ENCODE results near the gene PRKG1. TPM values are rescaled to one million over a fixed set of nuclear protein-coding genes. Genes with fewer than 3 reads are reported as not detected.

PRKG1 gene
- total RNA-seq, result not detected

DNA sequence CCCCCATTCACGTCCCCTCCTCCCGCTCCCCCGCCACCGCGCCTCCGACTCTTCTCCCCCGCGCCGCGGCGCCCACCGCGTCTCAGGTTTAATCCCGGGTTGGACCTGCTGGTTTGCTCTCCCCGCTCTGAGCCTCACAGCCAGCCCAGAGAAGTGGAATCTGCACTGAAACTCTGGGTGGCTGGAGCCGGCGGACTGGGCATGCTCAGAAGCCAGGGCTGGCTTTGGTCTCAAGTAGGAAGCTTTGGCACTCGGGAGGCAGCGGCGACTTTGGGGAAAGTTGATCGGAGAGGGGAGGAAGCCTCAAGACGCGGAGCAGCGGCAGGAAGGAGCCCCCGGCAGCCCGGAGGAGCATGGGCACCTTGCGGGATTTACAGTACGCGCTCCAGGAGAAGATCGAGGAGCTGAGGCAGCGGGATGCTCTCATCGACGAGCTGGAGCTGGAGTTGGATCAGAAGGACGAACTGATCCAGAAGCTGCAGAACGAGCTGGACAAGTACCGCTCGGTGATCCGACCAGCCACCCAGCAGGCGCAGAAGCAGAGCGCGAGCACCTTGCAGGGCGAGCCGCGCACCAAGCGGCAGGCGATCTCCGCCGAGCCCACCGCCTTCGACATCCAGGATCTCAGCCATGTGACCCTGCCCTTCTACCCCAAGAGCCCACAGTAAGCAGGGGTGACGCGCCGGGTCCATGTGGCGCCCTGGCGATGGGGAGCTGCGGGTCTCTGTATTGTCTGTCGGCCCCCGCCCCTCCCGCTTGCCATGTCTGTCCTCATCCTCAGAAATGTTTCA lies at the start of gene PRKG1:
Gene PRKG1 (plus strand): TSS at position 250 of the 791 bp plus-strand sequence.
- intact Hi-C loops (cut with micrococcal nuclease), result loop anchor here (10.0 kb wide), 1 partner anchor 70 kb away; no protein-coding TSS in a partner anchor
- Mint-ChIP-seq H3K27me3 (ENCODE audit: low read depth) (peaks cover 37% of the 10 kb centered on the region), H3K27ac (no peak within 1 kb of the TSS), H3K36me3 (ENCODE audit: low read depth) (no peaks in the 10 kb centered on the region), H3K9me3 (no peaks in the 10 kb centered on the region), H3K4me3 (peak within 1 kb of the TSS; percentile 73), H3K4me1 (ENCODE audit: low read depth) (peaks cover 15% of the 10 kb centered on the region)
- DNase-seq, result peak; percentile 5
- CTCF ChIA-PET, result interaction anchor here (0.6 kb wide), 1 partner anchor 13 kb away, joined by 3 read pairs; no protein-coding TSS in a partner anchor

DNA sequence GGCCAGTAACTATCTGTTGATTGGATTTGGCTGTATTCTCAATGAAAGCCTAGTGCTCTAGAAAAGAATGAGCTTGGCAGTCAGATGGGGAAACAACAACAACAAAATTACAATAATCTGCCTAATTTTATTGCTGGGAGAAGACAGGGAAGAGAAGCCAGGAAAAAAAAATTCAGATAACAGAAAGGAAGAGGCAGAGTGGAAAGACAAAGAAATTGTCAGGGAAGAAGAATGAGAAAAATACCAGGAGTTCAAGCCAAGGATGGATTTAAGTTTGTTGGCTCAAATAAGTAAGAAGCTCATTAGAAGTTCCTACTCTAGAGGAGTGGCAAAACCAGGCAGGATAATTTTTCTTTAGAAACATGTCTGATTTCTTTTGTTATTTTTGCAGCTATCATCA lies 45.9 kb upstream of the PRKG1 start:
- Mint-ChIP-seq H3K9me3 (no peaks in the 10 kb centered on the region), H3K27me3 (ENCODE audit: low read depth) (peaks cover 3% of the 10 kb centered on the region), H3K27ac (no peak overlapping the region), H3K4me3 (no peak overlapping the region), H3K36me3 (ENCODE audit: low read depth) (no peaks in the 10 kb centered on the region), H3K4me1 (ENCODE audit: low read depth) (no peaks in the 10 kb centered on the region)
- intact Hi-C loops (cut with micrococcal nuclease), result no loop called here
- DNase-seq, result no peak
- CTCF ChIA-PET, result no interaction called here

DNA sequence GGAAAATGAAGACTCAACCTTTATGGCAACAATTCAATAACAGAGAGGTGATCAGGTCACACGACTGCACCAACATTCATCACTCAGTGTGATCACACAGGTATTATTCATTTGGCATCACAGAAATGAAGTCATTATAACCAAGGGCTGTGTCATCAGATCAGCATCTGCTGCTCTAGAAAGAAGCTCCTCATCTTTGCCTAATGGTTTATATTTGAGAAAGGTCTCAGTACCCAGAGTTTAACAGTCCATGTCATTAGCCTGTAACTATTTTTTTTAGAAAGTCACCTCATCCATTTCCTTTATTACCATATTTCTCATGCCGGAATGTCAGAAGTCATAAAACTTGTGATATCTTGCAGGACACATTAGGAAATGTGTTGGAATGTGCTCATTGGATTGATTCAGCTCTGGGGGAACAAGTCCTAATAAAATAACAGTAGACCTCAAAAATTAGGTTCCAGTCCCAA lies 45.1 kb upstream of the PRKG1 start:
- CTCF ChIA-PET, result interaction anchor here (1.0 kb wide), 1 partner anchor 40 kb away, joined by 4 read pairs; no protein-coding TSS in a partner anchor
- no peaks in the 10 kb centered on the region for H3K9me3 Mint-ChIP-seq

DNA sequence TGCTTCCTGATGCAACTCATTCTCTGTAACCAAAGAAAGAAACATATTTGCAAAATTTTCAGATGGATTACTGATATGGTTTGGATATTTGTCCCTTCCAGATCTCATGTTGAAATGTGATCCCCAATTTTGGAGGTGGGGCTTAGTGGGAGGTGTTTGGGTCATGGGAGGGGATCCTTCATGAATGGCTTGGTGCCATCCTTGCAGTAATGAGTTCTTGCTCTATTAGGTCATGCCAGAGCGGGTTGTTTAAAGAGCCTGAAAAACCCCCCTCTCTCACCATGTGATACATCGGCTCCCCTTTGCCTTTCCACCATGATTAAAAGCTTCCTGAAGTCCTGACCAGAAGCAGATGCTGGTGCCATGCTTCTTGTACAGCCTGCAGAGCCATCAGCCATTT lies 43.8 kb upstream of the PRKG1 start:
- intact Hi-C loops (cut with micrococcal nuclease), result no loop called here
- no peaks in the 10 kb centered on the region for H3K36me3 Mint-ChIP-seq (ENCODE audit: low read depth)
- DNase-seq, result no peak

More for the DNA sequence above, 45.1 kb upstream of the PRKG1 start:
- Mint-ChIP-seq H3K27me3 (ENCODE audit: low read depth) (peaks cover 3% of the 10 kb centered on the region), H3K4me1 (ENCODE audit: low read depth) (no peaks in the 10 kb centered on the region), H3K4me3 (no peak overlapping the region), H3K36me3 (ENCODE audit: low read depth) (no peaks in the 10 kb centered on the region), H3K27ac (no peak overlapping the region)
- no peak for DNase-seq
- intact Hi-C loops (cut with micrococcal nuclease), result no loop called here

DNA sequence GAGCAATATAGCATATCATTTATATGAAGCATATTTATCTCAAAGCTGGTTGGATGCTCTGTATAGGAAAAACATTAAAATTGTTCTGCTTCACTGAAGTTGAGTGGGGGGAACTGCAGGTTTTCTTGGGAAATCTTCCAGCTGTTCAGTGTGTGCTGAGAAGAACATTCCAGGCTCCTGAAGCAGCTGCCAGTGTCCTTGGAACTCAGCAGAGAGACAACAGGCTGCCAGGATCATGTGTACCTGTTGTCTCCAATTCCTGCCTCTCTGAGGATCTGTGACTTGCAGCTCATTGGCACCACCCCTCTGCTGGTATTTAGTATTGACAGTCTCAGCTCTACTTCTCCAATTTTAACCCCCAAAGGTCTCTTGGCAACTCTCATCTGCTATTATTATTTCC lies 42.3 kb upstream of the PRKG1 start:
- no peak overlapping the region for H3K27ac Mint-ChIP-seq
- H3K36me3 Mint-ChIP-seq (ENCODE audit: low read depth), result no peaks in the 10 kb centered on the region
- H3K4me1 Mint-ChIP-seq (ENCODE audit: low read depth), result no peaks in the 10 kb centered on the region
- no peak overlapping the region for H3K4me3 Mint-ChIP-seq
- H3K27me3 Mint-ChIP-seq (ENCODE audit: low read depth), result no peaks in the 10 kb centered on the region
- intact Hi-C loops (cut with micrococcal nuclease), result no loop called here
- H3K9me3 Mint-ChIP-seq, result no peaks in the 10 kb centered on the region
- CTCF ChIA-PET, result no interaction called here
- DNase-seq, result no peak

More for the DNA sequence above, 43.8 kb upstream of the PRKG1 start:
- H3K27me3 Mint-ChIP-seq (ENCODE audit: low read depth), result peaks cover 3% of the 10 kb centered on the region
- H3K27ac Mint-ChIP-seq, result no peak overlapping the region
- H3K4me1 Mint-ChIP-seq (ENCODE audit: low read depth), result no peaks in the 10 kb centered on the region
- no peak overlapping the region for H3K4me3 Mint-ChIP-seq
- no peaks in the 10 kb centered on the region for H3K9me3 Mint-ChIP-seq
- CTCF ChIA-PET, result no interaction called here

DNA sequence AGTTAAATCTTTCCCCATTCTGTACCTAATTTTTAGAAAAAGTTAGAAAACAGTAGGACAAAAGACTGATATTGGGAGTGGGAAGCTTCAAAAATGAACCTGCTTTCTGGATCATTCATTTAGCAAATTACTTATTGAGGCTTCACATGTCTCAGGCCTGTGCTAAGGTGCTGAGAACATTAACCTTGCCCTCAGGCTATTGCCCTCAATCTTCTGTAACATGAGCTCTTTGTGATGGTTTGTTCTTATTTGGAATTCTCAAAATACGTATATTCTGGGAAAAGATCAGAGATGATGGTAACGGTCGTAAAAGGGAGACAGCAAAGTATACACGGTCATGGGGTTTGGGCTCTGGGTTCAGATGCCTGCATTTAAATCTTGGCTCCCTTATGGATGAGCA lies 39.5 kb upstream of the PRKG1 start:
- H3K9me3 Mint-ChIP-seq, result no peaks in the 10 kb centered on the region
- no peak overlapping the region for H3K27ac Mint-ChIP-seq
- H3K36me3 Mint-ChIP-seq (ENCODE audit: low read depth), result no peaks in the 10 kb centered on the region
- no peaks in the 10 kb centered on the region for H3K4me1 Mint-ChIP-seq (ENCODE audit: low read depth)
- H3K27me3 Mint-ChIP-seq (ENCODE audit: low read depth), result no peaks in the 10 kb centered on the region
- intact Hi-C loops (cut with micrococcal nuclease), result no loop called here
- H3K4me3 Mint-ChIP-seq, result no peak overlapping the region
- DNase-seq, result no peak
- CTCF ChIA-PET, result no interaction called here

DNA sequence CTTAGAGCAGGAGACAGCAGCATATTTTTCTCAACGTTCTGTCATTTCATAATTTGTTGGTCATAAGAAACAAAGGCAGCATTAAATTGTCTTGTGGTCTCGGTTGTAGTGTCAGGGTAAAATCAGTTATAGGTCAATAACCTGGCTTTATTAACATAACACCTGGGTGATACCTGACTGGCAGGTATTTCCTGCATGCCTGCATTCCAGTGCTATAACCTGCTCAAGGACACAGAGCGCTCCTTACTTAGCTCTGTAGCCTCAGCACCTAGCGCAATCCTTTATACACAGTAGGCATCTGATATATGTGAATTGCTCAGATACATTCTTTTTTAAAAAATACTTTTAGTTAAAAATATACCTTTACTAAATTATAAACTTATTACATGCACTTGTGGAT lies 38.9 kb upstream of the PRKG1 start:
- CTCF ChIA-PET, result no interaction called here
- intact Hi-C loops (cut with micrococcal nuclease), result no loop called here
- H3K36me3 Mint-ChIP-seq (ENCODE audit: low read depth), result no peaks in the 10 kb centered on the region
- H3K27me3 Mint-ChIP-seq (ENCODE audit: low read depth), result no peaks in the 10 kb centered on the region
- H3K27ac Mint-ChIP-seq, result no peak overlapping the region
- H3K4me1 Mint-ChIP-seq (ENCODE audit: low read depth), result no peaks in the 10 kb centered on the region
- no peaks in the 10 kb centered on the region for H3K9me3 Mint-ChIP-seq
- H3K4me3 Mint-ChIP-seq, result no peak overlapping the region
- no peak for DNase-seq

DNA sequence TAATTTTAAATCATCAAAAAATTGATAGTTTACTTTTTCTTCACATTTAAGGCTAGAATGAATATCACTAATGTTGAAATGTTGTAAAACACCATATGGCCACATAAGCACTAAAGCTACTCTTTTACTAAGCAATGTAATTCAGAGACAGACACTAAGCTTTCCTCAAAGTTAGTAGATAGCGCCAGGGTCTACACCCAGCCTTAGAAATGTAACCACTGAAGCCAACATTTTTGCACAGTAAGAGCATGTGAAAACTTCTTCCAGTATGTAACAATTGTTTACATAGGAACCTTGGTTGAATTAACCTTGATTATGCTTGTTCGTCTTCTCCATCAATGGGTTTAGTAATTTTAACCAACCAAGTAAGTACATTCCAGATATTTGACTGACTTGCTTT lies 28.4 kb upstream of the PRKG1 start:
- DNase-seq, result no peak
- H3K36me3 Mint-ChIP-seq (ENCODE audit: low read depth), result no peaks in the 10 kb centered on the region
- no peak overlapping the region for H3K4me3 Mint-ChIP-seq
- H3K9me3 Mint-ChIP-seq, result no peaks in the 10 kb centered on the region
- H3K4me1 Mint-ChIP-seq (ENCODE audit: low read depth), result no peaks in the 10 kb centered on the region
- H3K27me3 Mint-ChIP-seq (ENCODE audit: low read depth), result no peaks in the 10 kb centered on the region
- H3K27ac Mint-ChIP-seq, result no peak overlapping the region
- CTCF ChIA-PET, result no interaction called here
- intact Hi-C loops (cut with micrococcal nuclease), result no loop called here

DNA sequence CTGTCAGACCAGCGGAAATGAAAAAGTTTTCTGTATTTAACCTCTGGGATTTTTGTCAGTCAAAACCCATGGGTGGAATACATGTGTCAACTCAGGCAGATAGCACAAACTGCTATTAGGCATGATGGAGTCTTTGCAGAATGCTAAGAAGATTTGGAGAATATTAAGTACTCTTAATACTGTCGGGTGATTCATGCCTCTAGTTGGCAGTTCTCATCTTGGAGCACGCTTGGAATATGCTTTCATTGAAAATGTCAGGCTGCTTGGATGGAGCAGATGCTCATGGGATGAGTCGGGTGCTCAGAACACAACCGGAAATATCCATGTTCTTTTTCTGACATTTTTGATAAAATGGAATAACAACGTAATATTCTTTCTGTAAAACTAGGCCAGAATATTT lies 27.6 kb upstream of the PRKG1 start:
- intact Hi-C loops (cut with micrococcal nuclease), result no loop called here
- no peaks in the 10 kb centered on the region for H3K4me1 Mint-ChIP-seq (ENCODE audit: low read depth)
- no peaks in the 10 kb centered on the region for H3K9me3 Mint-ChIP-seq
- no peak overlapping the region for H3K4me3 Mint-ChIP-seq
- CTCF ChIA-PET, result interaction anchor here (0.6 kb wide), 1 partner anchor 322 kb away, joined by 4 read pairs; no protein-coding TSS in a partner anchor
- H3K36me3 Mint-ChIP-seq (ENCODE audit: low read depth), result no peaks in the 10 kb centered on the region
- DNase-seq, result no peak
- no peak overlapping the region for H3K27ac Mint-ChIP-seq
- H3K27me3 Mint-ChIP-seq (ENCODE audit: low read depth), result no peaks in the 10 kb centered on the region

DNA sequence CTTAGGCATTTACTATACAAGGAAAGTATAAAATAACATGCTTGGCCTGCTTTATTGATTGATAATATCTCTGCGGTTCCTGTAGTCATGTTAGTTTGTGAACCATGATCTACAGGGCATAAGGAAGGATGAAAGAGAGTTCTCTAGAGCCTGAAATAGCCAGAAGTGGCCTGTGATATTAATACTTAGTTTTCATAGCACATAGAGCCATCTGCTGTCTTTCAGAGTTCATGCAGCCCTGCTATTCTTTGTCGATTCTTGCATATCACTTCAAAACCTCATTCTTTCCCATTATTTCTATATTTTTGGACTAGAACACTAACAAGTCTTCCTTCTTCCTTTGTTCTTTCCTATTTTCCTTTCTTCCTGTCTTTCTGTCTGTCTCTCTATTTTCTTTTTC lies 26.4 kb upstream of the PRKG1 start:
- no peaks in the 10 kb centered on the region for H3K4me1 Mint-ChIP-seq (ENCODE audit: low read depth)
- intact Hi-C loops (cut with micrococcal nuclease), result no loop called here
- H3K9me3 Mint-ChIP-seq, result no peaks in the 10 kb centered on the region
- no peaks in the 10 kb centered on the region for H3K36me3 Mint-ChIP-seq (ENCODE audit: low read depth)
- no peaks in the 10 kb centered on the region for H3K27me3 Mint-ChIP-seq (ENCODE audit: low read depth)
- no peak overlapping the region for H3K27ac Mint-ChIP-seq
- CTCF ChIA-PET, result no interaction called here
- H3K4me3 Mint-ChIP-seq, result no peak overlapping the region
- DNase-seq, result no peak

DNA sequence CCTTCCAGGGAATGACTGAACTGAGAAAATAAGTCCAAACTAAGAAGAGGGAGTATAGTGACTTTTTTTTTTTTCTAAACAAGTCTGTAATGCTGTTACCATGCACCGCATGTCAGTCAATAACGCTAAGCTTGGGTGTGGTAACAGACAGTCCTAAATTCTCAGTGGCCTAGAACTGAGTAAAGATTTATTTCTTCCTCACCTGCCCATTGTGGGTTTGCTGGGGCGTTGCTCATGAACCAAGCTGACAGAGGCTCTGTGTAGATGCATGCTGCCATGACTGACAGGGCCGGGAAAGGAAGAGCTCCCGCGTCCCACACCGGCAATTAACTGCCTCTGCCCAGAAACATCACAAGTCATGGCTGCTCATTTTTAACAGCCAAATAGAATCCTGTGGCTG lies 25.5 kb upstream of the PRKG1 start:
- no peak for DNase-seq
- H3K4me3 Mint-ChIP-seq, result no peak overlapping the region
- no peaks in the 10 kb centered on the region for H3K27me3 Mint-ChIP-seq (ENCODE audit: low read depth)
- H3K9me3 Mint-ChIP-seq, result no peaks in the 10 kb centered on the region
- no peaks in the 10 kb centered on the region for H3K36me3 Mint-ChIP-seq (ENCODE audit: low read depth)
- no peak overlapping the region for H3K27ac Mint-ChIP-seq
- CTCF ChIA-PET, result no interaction called here
- intact Hi-C loops (cut with micrococcal nuclease), result no loop called here
- H3K4me1 Mint-ChIP-seq (ENCODE audit: low read depth), result no peaks in the 10 kb centered on the region

DNA sequence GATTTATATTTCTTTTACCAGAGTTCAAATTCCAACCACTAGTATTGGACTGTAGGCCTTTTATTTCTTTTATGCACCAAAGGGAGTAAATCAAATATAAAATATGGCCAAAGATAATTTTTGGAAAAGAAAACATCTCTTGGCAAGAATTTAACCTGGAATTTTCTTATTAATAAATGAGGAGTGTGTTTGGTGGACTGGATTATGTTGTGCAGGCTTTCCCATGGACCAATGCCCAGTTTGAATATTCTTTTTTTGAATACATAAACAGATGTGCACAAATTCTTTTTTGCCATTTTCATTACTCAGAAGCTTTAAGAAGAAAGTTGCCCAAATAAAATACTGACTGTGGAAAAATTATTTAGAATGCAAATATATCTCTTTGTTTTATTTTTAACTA lies 22.1 kb upstream of the PRKG1 start:
- H3K4me1 Mint-ChIP-seq (ENCODE audit: low read depth), result no peaks in the 10 kb centered on the region
- H3K9me3 Mint-ChIP-seq, result no peaks in the 10 kb centered on the region
- H3K27ac Mint-ChIP-seq, result no peak overlapping the region
- no peaks in the 10 kb centered on the region for H3K36me3 Mint-ChIP-seq (ENCODE audit: low read depth)
- H3K4me3 Mint-ChIP-seq, result no peak overlapping the region
- DNase-seq, result no peak
- CTCF ChIA-PET, result no interaction called here
- intact Hi-C loops (cut with micrococcal nuclease), result no loop called here
- no peaks in the 10 kb centered on the region for H3K27me3 Mint-ChIP-seq (ENCODE audit: low read depth)

DNA sequence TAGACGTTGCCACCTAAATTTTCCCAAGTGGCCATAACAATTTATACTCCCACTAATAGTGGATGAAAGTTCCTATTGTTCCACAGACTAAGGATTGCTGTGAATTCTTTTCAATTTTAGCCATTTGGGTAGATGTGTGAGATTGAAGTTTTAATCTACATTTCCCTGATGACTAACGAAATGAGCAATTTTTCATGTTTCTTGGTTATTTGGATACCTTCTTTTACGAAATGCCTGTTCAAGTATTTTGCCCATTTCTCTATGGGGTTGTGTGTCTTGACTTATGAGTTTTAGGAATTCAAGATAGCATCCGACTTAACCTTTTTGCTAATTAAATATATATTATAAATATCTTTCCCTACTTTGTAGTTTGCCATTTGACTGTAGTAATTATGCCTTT lies 16.4 kb upstream of the PRKG1 start:
- intact Hi-C loops (cut with micrococcal nuclease), result no loop called here

More for the DNA sequence above, 16.4 kb upstream of the PRKG1 start:
- Mint-ChIP-seq H3K9me3 (peaks cover 1% of the 10 kb centered on the region), H3K4me1 (ENCODE audit: low read depth) (no peaks in the 10 kb centered on the region), H3K4me3 (no peak overlapping the region), H3K27me3 (ENCODE audit: low read depth) (no peaks in the 10 kb centered on the region), H3K36me3 (ENCODE audit: low read depth) (no peaks in the 10 kb centered on the region), H3K27ac (no peak overlapping the region)
- no peak for DNase-seq
- CTCF ChIA-PET, result interaction anchor here (0.7 kb wide), 1 partner anchor 905 kb away, joined by 3 read pairs; no protein-coding TSS in a partner anchor

Measured in activated naive CD4-positive, alpha-beta T cell treated with anti-CD3 and anti-CD28 coated beads for 36 hours (primary cell).